Loucy (cell line): ENCODE measurements around the gene MCC.

Experiments
- CTCF ChIP-seq: fragments of 200-600 bp; sonication (generic); conservative IDR thresholded peaks from 2 replicates; pipeline ENCODE4 v1.5.1; 2014; ENCODE audit warnings: mild to moderate bottlenecking, antibody characterized with exemption, low read length
- EZH2phosphoT487 ChIP-seq: fragments of 200-600 bp; IDR thresholded peaks from 2 replicates; pipeline ENCODE4 v1.6.1; 2018; ENCODE audit warnings: antibody characterized with exemption, mild to moderate bottlenecking, moderate library complexity, borderline replicate concordance

GRCh38 chr5:113397046-113397445, 91.2 kb downstream of the MCC start:
- no peak for TF ChIP-seq CTCF
- TF ChIP-seq EZH2phosphoT487, result no peak
